Loucy (cell line): ENCODE measurements around the gene MTHFD1.
A peak's percentile ranks its signal among the peaks of the same experiment; 100 is the strongest.

Experiments used
- H2AFZ ChIP-seq: fragments of 200-600 bp; sonication (generic); 2 replicates; pipeline ENCODE4 v1.6.0; 2016; ENCODE audit warnings: antibody characterized with exemption, mild to moderate bottlenecking, low read length, moderate library complexity
- H3F3A ChIP-seq: fragments of 200-600 bp; 2 replicates; pipeline ENCODE4 v1.6.0; 2016; ENCODE audit warnings: antibody characterized with exemption, low read depth, mild to moderate bottlenecking
- H3K27me3 ChIP-seq: fragments of 200-600 bp; sonication (generic); 2 replicates; pipeline ENCODE4 v1.6.1; 2014; ENCODE audit warnings: low read length, mild to moderate bottlenecking; ENCODE audit not compliant: insufficient read depth, poor library complexity, severe bottlenecking
- H3K36me3 ChIP-seq: fragments of 200-600 bp; sonication (generic); 2 replicates; pipeline ENCODE4 v1.6.1; 2016; ENCODE audit warnings: low read length; ENCODE audit not compliant: insufficient read depth
- H3K4me1 ChIP-seq: fragments of 200-600 bp; sonication (generic); 2 replicates; pipeline ENCODE4 v1.5.1; 2014; ENCODE audit warnings: low read length, mild to moderate bottlenecking; ENCODE audit not compliant: insufficient read depth, poor library complexity, severe bottlenecking
- H3K4me2 ChIP-seq: fragments of 200-600 bp; sonication (generic); 2 replicates; pipeline ENCODE4 v1.6.0; 2014; ENCODE audit warnings: antibody characterized with exemption, low read length, low read depth, mild to moderate bottlenecking; ENCODE audit not compliant: poor library complexity, severe bottlenecking
- H3K4me3 ChIP-seq: fragments of 200-600 bp; sonication (generic); 2 replicates; pipeline ENCODE4 v1.5.1; 2014; ENCODE audit warnings: low read length, mild to moderate bottlenecking, mixed read lengths; ENCODE audit not compliant: poor library complexity, severe bottlenecking
- H3K79me2 ChIP-seq: fragments of 200-600 bp; sonication (generic); 2 replicates; pipeline ENCODE4 v1.6.1; 2014; ENCODE audit warnings: low read length; ENCODE audit not compliant: insufficient read depth
- H3K9ac ChIP-seq: fragments of 200-600 bp; sonication (generic); 2 replicates; pipeline ENCODE4 v1.6.0; 2014; ENCODE audit warnings: mild to moderate bottlenecking, low read depth, low read length, moderate library complexity; ENCODE audit not compliant: poor library complexity, severe bottlenecking
- H3K9me2 ChIP-seq: fragments of 200-600 bp; sonication (generic); replicated peaks from 2 replicates; pipeline ENCODE4 v1.6.1; 2016; ENCODE audit warnings: low read depth, low read length, mixed read lengths
- H3K9me3 ChIP-seq: fragments of 200-600 bp; sonication (generic); 2 replicates; pipeline ENCODE4 v1.6.1; 2014; ENCODE audit warnings: mild to moderate bottlenecking, antibody characterized with exemption, low read length, low read depth; ENCODE audit not compliant: insufficient read depth
- H4K20me1 ChIP-seq: fragments of 200-600 bp; sonication (generic); 2 replicates; pipeline ENCODE4 v1.6.0; 2014; ENCODE audit warnings: antibody characterized with exemption, low read length, mild to moderate bottlenecking; ENCODE audit not compliant: insufficient read depth, poor library complexity, severe bottlenecking
- CTCF ChIP-seq: fragments of 200-600 bp; sonication (generic); conservative IDR thresholded peaks from 2 replicates; pipeline ENCODE4 v1.5.1; 2014; ENCODE audit warnings: mild to moderate bottlenecking, antibody characterized with exemption, low read length
- EZH2phosphoT487 ChIP-seq: fragments of 200-600 bp; IDR thresholded peaks from 2 replicates; pipeline ENCODE4 v1.6.1; 2018; ENCODE audit warnings: antibody characterized with exemption, mild to moderate bottlenecking, moderate library complexity, borderline replicate concordance

The MTHFD1 gene

DNA sequence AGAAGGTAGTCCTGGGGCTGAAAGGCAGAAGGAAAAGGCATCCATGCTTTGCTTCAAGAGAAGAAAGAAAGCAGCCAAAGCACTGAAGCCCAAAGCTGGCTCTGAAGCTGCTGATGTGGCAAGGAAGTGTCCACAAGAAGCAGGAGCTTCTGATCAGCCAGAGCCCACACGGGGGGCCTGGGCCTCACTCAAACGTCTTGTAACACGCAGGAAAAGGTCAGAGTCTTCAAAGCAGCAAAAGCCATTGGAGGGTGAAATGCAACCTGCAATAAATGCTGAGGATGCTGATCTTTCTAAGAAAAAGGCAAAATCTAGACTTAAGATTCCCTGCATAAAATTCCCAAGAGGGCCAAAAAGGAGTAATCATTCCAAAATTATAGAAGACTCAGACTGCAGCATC, 80.3 kb downstream of the MTHFD1 start:
- Histone ChIP-seq H3K4me3 (no peak overlapping the region), H3K36me3 (no peaks in the 10 kb centered on the region), H3K4me1 (peaks cover 38% of the 10 kb centered on the region), H3K27me3 (no peaks in the 10 kb centered on the region), H3K79me2 (peaks cover 20% of the 10 kb centered on the region; the same call in 1 of the 2 replicates), H3K9me3 (no peaks in the 10 kb centered on the region), H3K4me2 (peak overlapping the region; percentile 96), H4K20me1 (peaks cover 14% of the 10 kb centered on the region), H3F3A (peaks cover 6% of the 10 kb centered on the region; the same call in 1 of the 2 replicates), H3K9me2 (no peaks in the 10 kb centered on the region), H3K9ac (peak overlapping the region; percentile 12), H2AFZ (no peak overlapping the region)
- TF ChIP-seq CTCF (no peak), EZH2phosphoT487 (no peak)

- Histone ChIP-seq H3K36me3 (no peaks in the 10 kb centered on the region), H3K4me3 (no peak overlapping the region), H3K4me1 (no peaks in the 10 kb centered on the region), H3K9me3 (no peaks in the 10 kb centered on the region), H4K20me1 (no peaks in the 10 kb centered on the region), H3K27me3 (no peaks in the 10 kb centered on the region), H3K4me2 (no peak overlapping the region), H3K9me2 (no peaks in the 10 kb centered on the region), H2AFZ (no peak overlapping the region), H3F3A (peaks cover 3% of the 10 kb centered on the region; the same call in 1 of the 2 replicates), H3K79me2 (no peaks in the 10 kb centered on the region), H3K9ac (no peak overlapping the region)
- TF ChIP-seq EZH2phosphoT487 (no peak), CTCF (no peak)
Observed at GRCh38 chr14:64474041-64474440, 85.9 kb downstream of the MTHFD1 start.

DNA sequence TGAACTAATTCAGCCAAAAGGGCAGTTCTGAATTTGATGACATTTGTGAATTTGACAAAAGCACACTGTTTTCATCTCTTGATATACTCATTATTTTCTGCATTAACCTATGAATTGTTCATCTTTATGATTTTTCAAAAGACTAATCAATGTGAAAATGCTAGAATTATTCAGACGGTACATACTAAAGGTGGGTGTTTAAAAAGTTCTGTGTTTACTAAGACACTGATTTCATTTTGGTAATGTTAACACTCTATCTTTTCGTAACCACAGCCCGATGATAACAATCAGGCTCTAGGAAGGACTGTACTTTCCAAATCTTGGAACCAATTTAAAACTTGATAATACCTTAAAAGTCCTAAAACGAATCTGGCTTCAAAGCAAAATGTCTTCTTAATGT, 86.5 kb downstream of the MTHFD1 start:
- Histone ChIP-seq H3K36me3 (no peaks in the 10 kb centered on the region), H4K20me1 (no peaks in the 10 kb centered on the region), H3K4me2 (no peak overlapping the region), H3F3A (no peaks in the 10 kb centered on the region), H3K4me3 (no peak overlapping the region), H3K9me3 (no peaks in the 10 kb centered on the region), H3K27me3 (no peaks in the 10 kb centered on the region), H3K4me1 (no peaks in the 10 kb centered on the region), H2AFZ (no peak overlapping the region), H3K9ac (no peak overlapping the region), H3K79me2 (no peaks in the 10 kb centered on the region), H3K9me2 (no peaks in the 10 kb centered on the region)
- TF ChIP-seq EZH2phosphoT487 (no peak), CTCF (no peak)
